ENCODE results near the gene ACP7.
"Not testable (repeated sequence)": the region's sequence is repeated elsewhere in the genome, so short reads cannot be mapped to it uniquely, and the experiment has no call there.

Gene ACP7

DNA sequence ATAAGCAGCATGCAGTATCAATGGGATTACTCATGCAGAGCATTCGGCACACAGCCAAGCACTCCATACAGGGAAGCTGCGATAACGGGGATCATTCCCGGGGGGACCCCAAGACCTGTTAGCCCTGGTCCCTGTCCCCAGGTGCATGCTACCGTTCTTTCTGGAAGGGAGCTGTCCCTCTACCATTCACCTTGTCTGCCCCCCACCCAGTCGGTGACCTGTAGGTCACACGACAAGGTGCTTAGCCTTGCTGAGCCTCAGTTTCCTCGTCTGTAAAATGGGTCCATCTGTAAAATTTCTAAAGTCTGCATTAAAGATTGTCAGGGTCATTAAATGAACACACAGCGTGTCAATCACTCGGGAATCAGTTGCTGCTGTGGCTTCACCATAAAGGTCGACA, 6.8 kb upstream of the ACP7 start:
- DNase-seq (ENCODE audit: low read depth), result no peak

DNA sequence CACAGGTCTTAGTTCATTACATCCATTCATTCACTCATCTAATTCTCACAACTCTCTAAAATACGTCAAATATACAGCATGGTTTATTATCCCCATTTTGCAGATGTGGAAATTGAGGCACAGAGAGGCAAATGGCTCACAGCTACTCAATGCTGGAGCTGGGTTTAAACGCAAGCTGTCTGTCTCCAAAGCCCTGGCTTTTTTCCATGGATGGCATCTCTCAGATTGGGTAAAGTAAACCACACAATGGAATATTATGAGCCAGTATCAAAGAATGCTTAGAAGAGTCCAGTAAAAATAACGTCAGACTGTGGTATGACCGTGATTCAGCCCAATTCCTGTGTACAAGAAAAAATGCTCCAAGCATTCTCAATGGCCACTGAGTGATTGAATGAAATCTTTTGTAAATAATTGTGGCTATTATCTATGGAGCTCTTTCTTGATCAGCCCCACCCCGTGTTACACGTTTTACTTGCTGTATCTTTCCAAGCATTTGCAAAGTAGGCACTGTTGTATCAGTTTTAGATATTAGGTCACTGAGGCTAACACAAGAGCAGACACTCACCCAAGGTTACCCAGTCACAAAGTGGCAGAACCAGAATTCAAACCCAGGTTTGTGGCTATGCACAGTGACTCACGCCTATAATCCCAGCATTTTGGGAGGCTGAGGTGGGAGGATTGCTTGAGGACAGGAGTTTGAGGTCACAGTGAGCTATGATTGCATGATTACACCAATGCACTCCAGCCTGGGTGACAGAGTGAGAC, 5.5 kb upstream of the ACP7 start:
- no peak for DNase-seq (ENCODE audit: low read depth)

DNA sequence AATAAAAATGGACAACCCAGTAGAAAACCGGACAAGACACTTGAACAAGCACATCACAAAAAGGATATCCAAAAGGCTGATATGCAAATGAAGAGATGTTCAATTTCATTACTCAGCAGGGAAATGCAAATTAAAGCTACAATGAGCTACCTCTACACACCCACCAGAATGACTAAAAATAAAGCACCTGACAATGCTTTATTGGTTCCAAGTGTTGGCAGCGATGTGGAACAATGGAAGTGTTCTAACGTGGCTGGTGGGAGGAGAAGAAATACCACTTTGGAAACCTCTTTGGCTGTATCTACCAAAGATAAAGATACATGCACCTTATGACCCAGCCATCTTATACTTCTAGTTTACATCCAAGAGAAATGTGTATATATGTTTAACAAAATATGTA, 3.7 kb upstream of the ACP7 start:
- DNase-seq (ENCODE audit: low read depth), result no peak

DNA sequence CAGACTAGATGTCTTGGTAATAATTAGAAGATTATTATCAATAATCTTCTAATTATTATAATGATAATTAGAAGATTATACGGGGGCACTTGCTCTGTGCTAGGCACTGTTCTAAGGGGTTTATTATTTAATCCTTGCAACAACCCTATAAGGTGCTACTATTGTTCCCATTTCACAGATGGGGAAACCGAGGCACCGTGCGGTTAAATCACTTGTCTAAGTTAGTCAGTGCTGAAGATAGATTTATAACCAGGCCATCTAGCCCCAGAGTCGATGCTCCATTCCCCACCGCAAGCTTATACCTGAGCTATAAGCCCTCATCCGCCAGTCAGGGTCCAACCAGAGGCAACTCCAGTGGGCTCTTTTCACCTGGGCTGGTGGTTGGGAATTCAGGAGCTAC, 2.0 kb upstream of the ACP7 start:
- no peak for DNase-seq (ENCODE audit: low read depth)

DNA sequence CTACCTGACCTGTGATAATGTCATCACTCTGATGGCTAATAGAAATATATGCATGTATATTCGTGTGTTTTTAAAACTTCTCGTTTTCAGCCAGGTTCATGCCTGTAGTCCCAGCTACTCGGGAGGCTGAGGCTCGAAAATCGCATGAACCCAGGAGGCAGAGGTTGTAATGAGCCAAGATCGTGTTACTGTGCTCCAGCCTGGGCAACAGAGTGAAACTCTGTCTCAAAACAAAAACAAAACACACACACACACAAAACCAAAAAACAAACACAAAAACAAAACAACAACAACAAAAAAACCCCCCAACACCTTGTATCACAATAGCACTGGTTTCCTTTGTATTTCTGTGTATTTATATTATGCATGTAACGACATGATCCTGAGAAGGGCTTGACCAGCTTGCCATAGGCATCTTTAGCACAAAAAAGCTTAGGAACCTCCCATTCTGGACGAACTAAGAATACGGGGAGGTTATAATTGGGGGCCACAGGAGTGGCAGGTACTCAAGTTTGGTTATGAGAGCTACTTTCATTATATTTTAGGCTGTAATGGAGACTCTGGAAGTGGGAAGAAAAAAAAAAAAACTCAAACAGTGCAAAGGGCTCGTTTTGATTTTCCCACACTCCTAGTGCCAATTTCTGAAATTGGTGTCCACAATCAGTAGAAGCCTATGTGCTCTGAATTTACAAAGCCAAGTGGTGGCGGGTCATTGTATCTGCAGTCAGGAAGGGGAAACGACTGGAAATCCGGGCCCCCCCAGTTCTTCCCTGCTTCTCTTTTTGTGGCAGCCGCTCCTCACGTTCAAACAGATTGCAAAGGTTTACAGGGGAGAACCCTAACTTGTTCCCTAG, 1.2 kb upstream of the ACP7 start:
- DNase-seq (ENCODE audit: low read depth), result no peak

DNA sequence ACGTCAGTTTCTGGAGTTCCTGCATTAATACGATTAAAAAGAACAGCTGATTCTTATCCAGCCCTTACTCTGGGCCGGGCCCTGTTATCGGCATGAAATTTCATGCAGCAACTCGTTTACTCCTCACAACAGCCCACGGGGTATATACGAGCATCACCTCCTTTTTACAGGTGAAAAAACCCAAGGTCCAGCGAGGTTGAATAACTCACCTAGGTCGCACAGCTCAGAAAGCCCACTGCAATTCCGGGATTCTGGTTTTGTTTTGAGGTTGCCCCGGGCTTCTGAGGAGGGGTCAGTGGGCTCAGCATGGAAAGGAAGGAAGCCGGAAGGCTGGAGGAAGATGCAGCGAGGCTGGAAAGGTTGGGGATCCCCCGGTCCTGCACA, 577 bp upstream of the ACP7 start:
- no peak for DNase-seq (ENCODE audit: low read depth)

DNA sequence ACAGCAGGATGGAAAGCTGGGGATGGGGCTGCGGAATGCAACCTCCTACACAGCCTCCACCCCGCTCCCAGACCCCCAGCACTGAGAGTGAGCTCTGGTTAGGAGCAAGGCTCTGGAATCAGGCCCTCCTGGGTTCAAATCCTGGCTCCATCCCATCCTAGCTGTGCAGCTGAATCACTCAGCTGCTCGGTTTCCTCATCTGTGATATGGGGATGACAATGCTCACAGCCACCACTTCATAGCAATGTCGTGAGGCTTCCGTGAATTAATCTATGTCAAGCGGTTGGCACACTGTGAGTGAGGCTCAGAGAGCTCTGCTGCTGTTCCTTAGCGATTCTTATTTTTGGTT, 538 bp downstream of the ACP7 start:
- DNase-seq (ENCODE audit: low read depth), result no peak

DNA sequence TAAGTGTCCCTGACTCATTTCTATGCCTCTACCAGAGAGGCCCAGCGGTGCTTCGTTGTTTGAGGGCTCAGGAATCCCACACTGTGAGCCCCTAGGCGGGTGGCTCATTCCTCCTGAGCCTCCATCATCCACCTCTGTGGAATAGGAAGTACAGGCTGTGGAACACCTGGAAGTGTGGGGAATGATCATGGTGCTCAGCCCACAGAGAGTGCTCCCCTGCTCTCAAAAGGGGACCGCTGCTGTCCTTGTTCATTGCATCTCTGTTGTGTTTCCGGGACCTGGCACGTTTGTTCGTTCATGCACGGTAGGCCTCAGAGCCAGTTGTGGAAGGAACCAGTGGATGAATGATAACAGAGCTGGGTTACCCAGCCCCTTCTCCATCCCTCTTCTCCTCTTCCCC, 1.2 kb downstream of the ACP7 start:
- DNase-seq (ENCODE audit: low read depth), result no peak

DNA sequence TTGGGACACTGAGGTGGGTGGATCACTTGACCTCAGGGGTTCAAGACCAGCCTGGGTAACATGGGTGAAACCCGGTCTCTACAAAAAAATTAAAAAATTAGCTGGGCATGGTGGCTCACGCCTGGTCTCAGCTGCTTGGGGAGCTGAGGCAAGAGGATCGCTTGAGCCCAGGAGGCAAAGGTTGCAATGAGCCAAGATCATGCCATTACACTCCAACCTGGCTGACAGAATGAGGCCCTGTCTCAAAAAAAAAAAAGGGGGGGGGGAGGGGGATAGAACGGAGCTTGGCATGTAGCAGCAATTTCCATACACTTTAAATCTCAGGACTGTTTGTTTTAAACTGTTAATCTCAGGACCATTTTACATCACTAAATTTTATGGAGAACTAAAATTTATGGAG, 2.2 kb downstream of the ACP7 start:
- DNase-seq (ENCODE audit: low read depth), result no peak

DNA sequence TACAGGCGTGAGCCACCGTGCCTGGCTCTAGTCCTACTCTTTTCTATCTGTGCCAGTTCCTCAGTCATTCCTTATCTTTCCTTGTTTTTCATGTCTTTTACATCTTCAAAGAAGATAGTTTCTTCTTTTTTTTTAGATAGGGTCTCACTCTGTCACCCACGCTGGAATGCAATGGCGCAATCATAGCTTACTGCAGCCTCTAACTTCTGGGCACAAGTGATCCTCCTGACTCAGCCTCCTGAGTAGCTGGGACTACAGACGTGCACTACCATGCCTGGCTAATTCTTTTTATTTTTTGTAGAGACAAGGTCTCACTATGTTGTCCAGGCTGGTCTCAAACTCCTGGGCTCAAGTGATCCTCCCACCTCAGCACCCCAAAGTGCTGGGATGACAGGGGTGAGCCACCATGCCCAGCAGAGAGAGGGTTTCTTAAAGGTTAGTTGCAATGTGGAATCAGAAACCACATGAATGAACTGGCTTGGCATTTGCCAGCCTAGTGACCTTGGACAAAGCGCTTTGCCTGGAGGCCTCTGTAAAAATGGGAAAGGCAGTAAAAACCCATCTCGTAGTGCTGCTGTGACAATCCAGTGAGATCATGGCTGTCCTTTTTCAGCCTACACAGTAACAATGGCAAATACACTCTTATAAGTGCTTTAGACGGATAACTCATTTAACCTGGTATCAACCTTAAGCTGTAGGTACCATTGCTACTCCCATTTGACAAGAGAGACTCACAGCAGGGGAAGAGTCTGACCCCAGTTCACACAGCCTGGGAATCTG, 3.9 kb downstream of the ACP7 start:
- DNase-seq (ENCODE audit: low read depth), result no peak

DNA sequence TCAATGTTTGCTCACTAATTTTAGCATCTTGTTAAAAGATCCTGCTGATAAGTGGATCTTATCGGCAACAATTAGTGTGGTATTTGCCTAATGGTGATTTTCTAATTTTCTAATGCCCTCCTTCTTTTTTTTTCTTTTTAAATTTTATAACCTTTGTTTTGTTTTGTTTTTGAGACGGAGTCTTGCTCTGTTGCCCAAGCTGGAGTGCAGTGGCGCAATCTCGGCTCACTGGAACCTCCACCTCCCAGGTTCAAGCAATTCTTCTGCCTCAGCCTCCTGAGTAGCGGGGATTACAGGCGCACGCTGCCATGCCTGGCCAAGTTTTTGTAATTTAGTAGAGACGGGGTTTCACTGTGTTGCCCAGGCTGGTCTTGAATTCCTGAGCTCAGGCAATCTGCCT, 5.8 kb downstream of the ACP7 start:
- not testable (repeated sequence) for DNase-seq (ENCODE audit: low read depth)

DNA sequence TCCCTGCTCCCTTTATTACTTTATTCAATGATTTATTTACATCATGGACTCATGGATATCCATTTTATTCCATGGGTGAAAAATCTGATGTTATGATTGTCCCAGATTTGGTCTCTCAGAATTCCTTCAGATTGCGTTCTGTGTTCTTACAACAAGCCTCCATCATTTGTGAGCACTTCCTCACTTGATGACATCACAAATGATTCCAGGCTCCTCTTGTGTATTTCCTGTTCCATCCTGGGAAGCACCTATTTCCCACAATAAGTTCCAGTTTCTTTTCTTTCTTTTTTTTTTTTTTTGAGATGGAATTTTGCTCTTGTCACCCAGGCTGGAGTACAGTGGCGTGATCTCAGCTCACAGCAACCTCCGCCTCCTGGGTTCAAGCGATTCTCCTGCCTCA, 6.7 kb downstream of the ACP7 start:
- DNase-seq (ENCODE audit: low read depth), result no peak

DNA sequence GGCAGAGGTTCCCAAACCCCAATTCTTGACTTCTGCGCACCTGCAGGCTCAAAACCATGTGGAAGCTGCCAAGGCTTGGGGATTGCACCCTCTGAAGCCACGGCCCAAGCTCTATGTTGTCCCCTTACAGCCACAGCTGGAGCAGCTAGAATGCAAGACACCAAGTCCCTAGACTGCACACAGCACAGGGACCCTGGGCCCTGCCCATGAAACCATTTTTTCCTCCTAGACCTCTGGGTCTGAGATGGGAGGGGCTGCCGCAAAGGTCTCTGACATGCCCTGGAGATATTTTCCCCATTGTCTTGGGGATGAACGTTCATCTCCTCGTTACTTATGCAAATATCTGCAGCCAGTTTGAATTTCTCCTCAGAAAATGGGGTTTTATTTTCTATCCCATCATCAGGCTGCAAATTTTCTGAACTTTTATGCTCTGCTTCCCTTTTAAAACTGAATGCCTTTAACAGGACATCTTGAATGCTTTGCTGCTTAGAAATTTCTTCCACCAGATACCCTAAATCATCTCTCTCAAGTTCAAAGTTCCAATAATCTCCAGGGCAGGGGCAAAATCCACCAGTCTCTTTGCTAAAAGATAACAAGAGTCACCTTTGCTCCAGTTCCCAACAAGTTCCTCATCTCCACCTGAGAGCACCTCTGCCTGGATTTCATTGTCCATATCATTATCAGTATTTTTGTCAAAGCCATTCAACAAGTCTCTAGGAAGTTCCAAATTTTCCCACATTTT, 11.8 kb downstream of the ACP7 start:
- DNase-seq (ENCODE audit: low read depth), result not testable (repeated sequence)

DNA sequence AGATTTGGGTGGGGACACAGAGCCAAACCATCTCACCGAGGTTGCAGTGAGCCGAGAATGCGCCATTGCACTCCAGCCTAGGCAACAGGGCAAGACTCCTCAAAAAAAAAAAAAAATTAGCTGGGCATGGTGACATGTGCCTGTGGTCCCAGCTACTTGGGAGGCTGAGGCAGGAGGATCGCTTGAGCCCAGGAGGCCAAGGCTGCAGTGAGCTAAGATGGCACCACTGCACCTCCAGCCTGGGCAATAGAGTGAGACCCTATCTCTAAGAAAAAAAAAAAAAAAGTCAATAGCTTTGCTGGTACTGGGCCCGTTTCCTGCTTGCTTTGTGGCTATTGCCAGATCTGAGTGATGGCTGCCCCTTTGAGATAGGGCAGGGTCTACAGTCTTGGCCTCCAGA, 13.1 kb downstream of the ACP7 start:
- DNase-seq (ENCODE audit: low read depth), result no peak

DNA sequence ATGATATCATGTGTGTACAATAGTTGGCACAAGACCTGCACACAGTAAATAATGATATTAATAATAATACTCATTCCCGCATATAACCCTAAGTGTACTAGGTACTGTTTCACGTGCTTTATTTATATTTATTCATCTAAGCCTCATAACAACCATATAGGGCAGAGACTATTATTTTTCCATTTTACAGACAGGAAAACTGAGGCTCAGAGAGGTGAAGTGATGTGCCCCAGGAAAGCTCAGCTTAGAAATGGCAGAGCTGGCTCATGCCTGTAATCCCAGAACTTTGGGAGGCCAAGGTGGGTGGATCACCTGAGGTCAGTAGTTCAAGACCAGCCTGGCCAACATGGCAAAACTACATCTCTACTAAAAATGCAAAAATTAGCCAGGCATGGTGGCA, 13.6 kb downstream of the ACP7 start:
- DNase-seq (ENCODE audit: low read depth), result no peak

DNA sequence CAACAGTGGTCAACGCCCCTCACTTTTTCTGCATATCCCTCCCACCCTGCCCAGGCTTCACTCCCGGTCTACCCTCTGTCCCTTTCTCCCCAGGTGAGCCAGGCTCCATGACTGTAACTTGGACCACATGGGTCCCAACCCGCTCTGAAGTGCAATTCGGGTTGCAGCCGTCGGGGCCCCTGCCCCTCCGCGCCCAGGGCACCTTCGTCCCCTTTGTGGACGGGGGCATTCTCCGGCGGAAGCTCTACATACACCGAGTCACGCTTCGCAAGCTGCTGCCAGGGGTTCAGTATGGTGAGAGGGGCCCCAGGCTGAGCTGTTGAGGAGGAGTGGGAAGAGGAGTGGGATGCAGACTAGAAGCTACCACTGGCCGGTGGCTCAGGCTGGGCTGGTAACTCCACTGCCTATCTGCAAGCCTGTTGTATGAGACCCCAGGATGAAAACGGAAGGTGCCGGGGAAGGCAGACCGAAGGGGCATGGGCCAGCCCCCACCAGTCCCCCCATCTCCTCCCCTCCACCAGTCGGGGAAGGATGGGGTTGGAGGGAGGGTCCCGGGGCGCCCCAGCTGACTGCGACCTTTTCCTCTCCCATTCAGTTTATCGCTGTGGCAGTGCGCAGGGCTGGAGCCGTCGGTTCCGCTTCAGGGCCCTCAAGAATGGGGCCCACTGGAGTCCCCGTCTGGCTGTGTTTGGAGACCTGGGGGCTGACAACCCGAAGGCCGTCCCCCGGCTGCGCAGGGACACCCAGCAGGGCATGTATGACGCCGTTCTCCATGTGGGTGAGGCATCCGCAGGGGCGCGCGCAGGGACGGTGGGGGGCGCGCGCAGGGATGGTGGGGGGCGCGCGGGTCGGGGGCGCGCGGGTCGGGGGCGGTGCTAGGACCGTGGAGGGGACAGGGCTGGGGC, 14.4 kb downstream of the ACP7 start:
- no peak for DNase-seq (ENCODE audit: low read depth)

DNA sequence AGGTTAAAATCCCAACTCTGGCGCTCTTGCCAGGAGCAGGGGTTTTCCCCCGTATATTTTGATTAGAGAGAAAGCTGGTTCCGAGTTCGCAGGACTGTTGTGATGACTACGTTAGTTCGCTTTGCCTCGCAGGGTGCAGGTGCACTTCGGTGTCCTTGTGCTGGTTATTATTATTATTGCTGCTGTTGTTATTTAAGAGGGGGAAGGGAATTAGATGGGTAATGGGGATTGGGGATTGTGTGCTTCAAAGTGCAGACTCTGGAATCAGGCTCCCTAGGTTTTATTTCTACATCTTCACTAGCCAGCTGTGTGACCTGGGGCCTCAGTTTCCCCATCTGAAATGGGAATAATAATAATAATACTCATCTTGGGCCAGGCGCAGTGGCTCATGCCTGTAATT, 15.2 kb downstream of the ACP7 start:
- no peak for DNase-seq (ENCODE audit: low read depth)

DNA sequence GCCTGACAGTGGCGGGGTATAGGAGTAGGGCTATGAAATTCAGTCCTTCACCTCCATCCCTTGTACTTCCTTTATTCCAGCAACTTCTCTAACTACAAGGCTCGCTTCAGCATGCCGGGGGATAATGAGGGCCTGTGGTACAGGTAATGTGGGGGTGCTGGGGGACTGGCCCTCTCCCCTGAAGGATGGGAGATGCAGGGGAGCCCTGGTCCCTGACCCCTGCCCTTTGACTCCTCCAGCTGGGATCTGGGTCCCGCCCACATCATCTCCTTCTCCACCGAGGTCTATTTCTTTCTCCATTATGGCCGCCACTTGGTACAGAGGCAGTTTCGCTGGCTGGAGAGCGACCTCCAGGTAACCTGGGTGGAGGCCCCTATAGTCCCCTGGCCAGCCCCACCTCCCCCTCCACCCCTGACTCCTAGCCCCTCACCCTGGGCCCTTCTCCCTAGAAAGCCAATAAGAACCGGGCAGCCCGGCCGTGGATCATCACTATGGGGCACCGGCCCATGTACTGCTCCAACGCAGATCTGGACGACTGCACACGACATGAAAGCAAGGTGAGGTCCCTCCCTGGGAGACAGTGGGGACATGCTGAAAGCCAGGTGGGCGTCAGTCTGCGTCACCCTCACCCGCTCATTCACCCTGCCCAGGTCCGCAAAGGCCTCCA, 16.5 kb downstream of the ACP7 start:
- no peak for DNase-seq (ENCODE audit: low read depth)

DNA sequence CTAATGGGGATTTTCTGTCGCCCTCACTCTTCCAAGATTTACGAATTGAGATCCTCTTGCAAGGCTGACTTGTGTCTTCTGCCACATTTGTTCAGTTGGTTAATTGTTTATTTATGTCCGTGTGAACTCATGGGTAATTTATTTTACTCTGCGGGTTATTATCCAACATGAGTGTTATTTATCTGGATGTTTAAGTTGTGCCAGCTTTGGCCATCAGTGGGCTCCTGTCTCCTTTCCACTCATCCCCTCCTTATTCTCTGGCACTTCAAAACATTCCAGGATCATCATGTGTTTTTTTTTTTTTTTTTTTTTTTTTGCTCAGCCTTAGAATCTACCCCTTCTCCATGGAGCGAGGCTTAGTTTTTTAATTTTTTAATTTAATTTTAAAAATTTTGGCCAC, 19.0 kb downstream of the ACP7 start:
- DNase-seq (ENCODE audit: low read depth), result no peak

DNA sequence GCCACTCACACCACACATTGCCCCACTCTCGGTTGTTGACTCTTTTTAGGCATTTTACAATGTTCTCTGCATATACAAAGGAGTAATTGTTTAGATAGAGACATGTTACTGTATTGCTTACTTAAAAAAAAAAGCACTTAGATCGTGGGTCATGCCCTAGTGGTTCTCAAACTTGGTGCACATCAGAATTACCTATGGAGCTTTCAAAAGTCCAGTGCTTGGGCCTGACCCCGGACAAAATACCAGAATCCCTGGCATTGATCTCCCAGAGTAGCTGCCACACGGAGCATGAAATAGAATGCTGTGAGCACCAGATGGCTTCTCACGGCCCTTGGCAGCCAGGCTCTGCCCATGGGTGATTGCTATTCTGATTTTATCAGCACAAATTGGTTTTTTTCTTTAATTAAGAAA, 20.0 kb downstream of the ACP7 start:
- no peak for DNase-seq (ENCODE audit: low read depth)

DNA sequence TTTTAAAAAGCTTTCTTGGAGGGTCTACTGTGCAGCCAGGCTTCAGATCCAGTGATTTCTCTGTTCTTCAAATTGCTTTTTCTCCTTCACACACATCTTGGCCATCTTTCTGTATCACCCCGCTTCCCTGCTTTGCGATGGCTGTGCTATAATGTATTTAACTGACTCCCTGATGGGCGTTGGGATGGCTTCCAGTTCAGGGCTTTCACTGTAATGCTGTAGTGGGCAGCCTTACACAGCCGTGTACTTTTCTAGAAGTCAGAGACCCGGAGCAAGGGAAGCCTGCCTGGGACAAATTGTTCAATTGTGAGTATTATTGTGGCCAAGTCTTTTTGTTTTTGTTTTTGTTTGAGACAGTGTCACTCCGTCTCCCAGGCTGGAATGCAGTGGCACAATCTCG, 22.0 kb downstream of the ACP7 start:
- DNase-seq (ENCODE audit: low read depth), result no peak
